H9 (cell line): Measurements from ENCODE around the gene LBX1. TPM values are rescaled to one million over a fixed set of nuclear protein-coding genes. Genes with fewer than 3 reads are reported as not detected.

Source experiments
- DNase-seq: peaks from one replicate; pipeline ENCODE4 v3.0.0-alpha.2; 2017
- H2AFZ ChIP-seq: one replicate; pipeline ENCODE4 v1.6.1; 2013; ENCODE audit warnings: mild to moderate bottlenecking, low read length, control low read depth, moderate library complexity
- H2AK5ac ChIP-seq: 2 replicates; pipeline ENCODE4 v1.6.1; 2013; ENCODE audit warnings: low read length, control low read depth, mixed read lengths; ENCODE audit not compliant: insufficient read length
- H2BK120ac ChIP-seq: one replicate; pipeline ENCODE4 v1.6.1; 2013; ENCODE audit warnings: low read depth, mild to moderate bottlenecking, low read length, control low read depth, inconsistent platforms; ENCODE audit not compliant: poor library complexity, severe bottlenecking
- H2BK12ac ChIP-seq: 2 replicates; pipeline ENCODE4 v1.6.1; 2013; ENCODE audit warnings: low read length, control low read depth, mixed read lengths, low read depth; ENCODE audit not compliant: insufficient read length
- H2BK15ac ChIP-seq: 2 replicates; pipeline ENCODE4 v1.6.1; 2013; ENCODE audit warnings: low read depth, low read length, control low read depth
- H2BK20ac ChIP-seq: one replicate; pipeline ENCODE4 v1.6.1; 2013; ENCODE audit warnings: low read depth, mild to moderate bottlenecking, low read length, control low read depth, inconsistent platforms; ENCODE audit not compliant: poor library complexity, severe bottlenecking
- H2BK5ac ChIP-seq: 2 replicates; pipeline ENCODE4 v1.6.1; 2013; ENCODE audit warnings: low read length, control low read depth, mixed read lengths; ENCODE audit not compliant: insufficient read length
- H3K14ac ChIP-seq: 2 replicates; pipeline ENCODE4 v1.6.1; 2013; ENCODE audit warnings: low read length, control low read depth; ENCODE audit not compliant: insufficient read depth
- H3K18ac ChIP-seq: 2 replicates; pipeline ENCODE4 v1.6.1; 2013; ENCODE audit warnings: low read depth, mild to moderate bottlenecking, mixed read lengths, low read length, control low read depth; ENCODE audit not compliant: insufficient read length
- H3K23ac ChIP-seq: 2 replicates; pipeline ENCODE4 v1.6.1; 2013; ENCODE audit warnings: low read length, control low read depth, mixed read lengths, low read depth; ENCODE audit not compliant: insufficient read length
- H3K23me2 ChIP-seq: 2 replicates; pipeline ENCODE4 v1.6.1; 2013; ENCODE audit warnings: low read depth, mild to moderate bottlenecking, mixed read lengths, low read length, control low read depth; ENCODE audit not compliant: insufficient read length, poor library complexity, severe bottlenecking
- H3K27ac ChIP-seq: 2 replicates; pipeline ENCODE4 v1.5.1; 2013; ENCODE audit warnings: low read length, control low read depth, mixed read lengths, low read depth; ENCODE audit not compliant: insufficient read length
- H3K27me3 ChIP-seq: 2 replicates; pipeline ENCODE4 v1.6.1; 2013; ENCODE audit warnings: low read length, control low read depth, inconsistent platforms; ENCODE audit not compliant: insufficient read depth
- H3K4ac ChIP-seq: 2 replicates; pipeline ENCODE4 v1.6.1; 2013; ENCODE audit warnings: low read depth, mild to moderate bottlenecking, control low read depth, inconsistent platforms, low read length, moderate library complexity
- H3K4me1 ChIP-seq: 2 replicates; pipeline ENCODE4 v1.6.1; 2013; ENCODE audit warnings: low read length, control low read depth, inconsistent platforms; ENCODE audit not compliant: insufficient read depth
- H3K4me2 ChIP-seq: 2 replicates; pipeline ENCODE4 v1.6.1; 2013; ENCODE audit warnings: low read length, control low read depth, mixed read lengths; ENCODE audit not compliant: insufficient read length, insufficient read depth
- H3K56ac ChIP-seq: 2 replicates; pipeline ENCODE4 v1.6.1; 2013; ENCODE audit warnings: low read depth, mild to moderate bottlenecking, mixed read lengths, low read length, control low read depth; ENCODE audit not compliant: insufficient read length
- H3K79me1 ChIP-seq: 2 replicates; pipeline ENCODE4 v1.6.1; 2013; ENCODE audit warnings: low read depth, mild to moderate bottlenecking, moderate library complexity, low read length, control low read depth, inconsistent platforms; ENCODE audit not compliant: insufficient read depth, poor library complexity, severe bottlenecking
- H3K79me2 ChIP-seq: 2 replicates; pipeline ENCODE4 v1.6.1; 2013; ENCODE audit warnings: low read length, control low read depth, inconsistent platforms; ENCODE audit not compliant: insufficient read depth
- H3K9ac ChIP-seq: 2 replicates; pipeline ENCODE4 v1.6.1; 2013; ENCODE audit warnings: low read length, control low read depth, mixed read lengths; ENCODE audit not compliant: insufficient read length; ENCODE audit errors: extremely low read depth
- H3K9me3 ChIP-seq: one replicate; pipeline ENCODE4 v1.6.1; 2013; ENCODE audit warnings: low read depth, low read length, inconsistent platforms; ENCODE audit not compliant: control insufficient read depth
- H3T11ph ChIP-seq: one replicate; pipeline ENCODE4 v1.6.1; 2013; ENCODE audit warnings: mild to moderate bottlenecking, low read length, control low read depth, inconsistent platforms
- H4K20me1 ChIP-seq: one replicate; pipeline ENCODE4 v1.6.1; 2013; ENCODE audit not compliant: control insufficient read depth, insufficient read length, insufficient read depth
- H4K5ac ChIP-seq: 2 replicates; pipeline ENCODE4 v1.6.1; 2013; ENCODE audit warnings: low read depth, mild to moderate bottlenecking, mixed read lengths, low read length, control low read depth; ENCODE audit not compliant: insufficient read length
- H4K8ac ChIP-seq: replicated peaks from 2 replicates; pipeline ENCODE4 v1.6.1; 2013; ENCODE audit warnings: low read length, control low read depth, mixed read lengths, low read depth; ENCODE audit not compliant: insufficient read length
- H4K91ac ChIP-seq: 2 replicates; pipeline ENCODE4 v1.6.1; 2013; ENCODE audit warnings: low read depth, mild to moderate bottlenecking, moderate library complexity, mixed read lengths, low read length, control low read depth; ENCODE audit not compliant: insufficient read length
- H3K27ac Mint-ChIP-seq, 3 experiments: 2 replicates in 2 of 3; 3 replicates in 1 of 3; pipeline ENCODE4 v1.8.0; 2020 to 2021; ENCODE audit warnings: mixed read lengths in 3 of 3, mild to moderate bottlenecking in 1 of 3, moderate library complexity in 1 of 3
- H3K27me3 Mint-ChIP-seq: 2 replicates; pipeline ENCODE4 v1.8.0; 2021; ENCODE audit warnings: low read depth, mild to moderate bottlenecking, moderate library complexity, mixed read lengths
- H3K36me3 Mint-ChIP-seq, 3 experiments: 2 replicates in 2 of 3; 3 replicates in 1 of 3; pipeline ENCODE4 v1.8.0; 2020 to 2021; ENCODE audit warnings: low read depth in 3 of 3, mixed read lengths in 3 of 3; ENCODE audit not compliant: insufficient read depth in 1 of 3
- H3K4me1 Mint-ChIP-seq, 2 experiments: 2 replicates each; pipeline ENCODE4 v1.8.0; 2020; ENCODE audit warnings: mixed read lengths in 2 of 2
- H3K4me3 Mint-ChIP-seq, 2 experiments: 2 replicates in 1 of 2; 3 replicates in 1 of 2; pipeline ENCODE4 v1.8.0; 2020 to 2021; ENCODE audit warnings: mild to moderate bottlenecking in 2 of 2, mixed read lengths in 2 of 2, moderate library complexity in 1 of 2
- H3K9me3 Mint-ChIP-seq, 2 experiments: 2 replicates in 1 of 2; 3 replicates in 1 of 2; pipeline ENCODE4 v1.8.0; 2020; ENCODE audit warnings: mild to moderate bottlenecking in 2 of 2, mixed read lengths in 2 of 2, moderate library complexity in 1 of 2
- CTCF ChIP-seq: fragments of 200-600 bp; sonication (generic); conservative IDR thresholded peaks from 3 replicates; pipeline ENCODE4 v1.8.0; 2021; ENCODE audit warnings: antibody characterized with exemption, mild to moderate bottlenecking
- WGBS: extraction: QIAGEN DNeasy Blood & Tissue Kit; methylation state at CpG from one replicate; pipeline ENCODE4 v1.1.7; 2013; ENCODE audit warnings: missing lambda C conversion rate, low lambda C conversion rate, mixed read lengths; ENCODE audit not compliant: insufficient read length; ENCODE audit errors: extremely low coverage; 5-methylcytosine and 5-hydroxymethylcytosine counted together
- total RNA-seq: library from RNA; stranded (reverse); gene quantifications from 2 replicates; pipeline ENCODE4 v1.2.1, GENCODE V29; 2021

The LBX1 gene
- total RNA-seq, 1 experiment from 2014 or later = not detected

DNA sequence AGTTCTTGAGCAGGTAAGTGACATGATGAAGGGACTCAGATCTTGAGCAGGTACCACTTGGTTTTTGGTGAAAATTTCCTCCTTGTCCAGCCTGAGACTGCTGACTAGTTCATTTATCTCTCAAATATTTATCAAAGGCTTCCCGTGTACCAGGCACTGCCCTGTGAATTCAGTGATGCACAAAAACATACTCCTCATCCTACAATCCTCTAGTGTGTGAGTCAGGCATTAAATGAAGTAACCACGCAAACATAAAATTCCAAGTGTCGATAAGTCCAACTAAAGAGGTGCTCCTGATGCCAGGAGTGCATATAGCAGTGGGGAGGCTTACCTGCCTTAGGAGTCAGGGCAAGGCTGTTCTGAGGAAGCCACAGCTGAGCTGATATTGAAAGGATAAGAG, 41.5 kb upstream of the LBX1 start:
- Histone ChIP-seq H3T11ph (no peak overlapping the region), H3K23me2 (no peaks in the 10 kb centered on the region), H2BK20ac (no peak overlapping the region), H3K79me2 (no peaks in the 10 kb centered on the region), H3K18ac (no peak overlapping the region), H2BK15ac (no peak overlapping the region), H4K8ac (no peak overlapping the region), H3K4ac (no peak overlapping the region), H2BK120ac (no peak overlapping the region), H3K27me3 (no peaks in the 10 kb centered on the region; the same call in 1 of the 2 replicates), H4K20me1 (no peaks in the 10 kb centered on the region), H2AFZ (no peak overlapping the region), H3K79me1 (no peaks in the 10 kb centered on the region), H2BK5ac (no peak overlapping the region), H2AK5ac (no peak overlapping the region), H4K5ac (no peak overlapping the region), H3K56ac (no peak overlapping the region), H3K23ac (no peak overlapping the region), H3K27ac (no peak overlapping the region), H4K91ac (no peak overlapping the region), H3K14ac (no peak overlapping the region), H3K9ac (no peak overlapping the region), H3K4me2 (no peak overlapping the region), H3K4me1 (peaks cover 2% of the 10 kb centered on the region; the same call in 1 of the 2 replicates), H2BK12ac (no peak overlapping the region), H3K9me3 (no peaks in the 10 kb centered on the region)
- Mint-ChIP-seq H3K9me3 (no peaks in the 10 kb centered on the region; a peak in 1 of 5 replicates), H3K27me3 (peaks cover 42% of the 10 kb centered on the region), H3K4me3 (no peak overlapping the region), H3K36me3 (no peaks in the 10 kb centered on the region), H3K4me1 (peaks cover 23% of the 10 kb centered on the region in 2 experiments), H3K27ac (no peak overlapping the region; a peak in 1 of 7 replicates)
- WGBS = no CpG with 5 or more reads among the region's 3 CpGs
- no peak for DNase-seq
- TF ChIP-seq CTCF = no peak
